K562 (cell line): Measurements from ENCODE around the gene CAMK1D. TPM values are rescaled to one million over a fixed set of nuclear protein-coding genes. Genes with fewer than 3 reads are reported as not detected.

ENCODE experiments used
- ATAC-seq: fragments of 200-7000 bp; cut with Tn5 transposase; 3 replicates; pipeline ENCODE4 v1.9.1; 2020; ENCODE audit warnings: moderate library complexity
- BruUV-seq: library from RNA; stranded (reverse); fragments of 400-500 nt; replicated peaks from 2 replicates; lab custom pipeline; 2021; lab: Mats Ljungman, UMichigan
- CTCF ChIA-PET: fragments of 300-600 bp; formaldehyde crosslinking; extraction: SDS; loops from one replicate; lab custom pipeline; 2021; ENCODE audit warnings: low intra/inter-chr PET ratio; lab: Yijun Ruan, JAX
- POLR2A ChIA-PET: fragments of 300-600, 350-650 bp; sonication (Branson Sonifier 250); formaldehyde crosslinking; extraction: SDS; loops from one replicate; lab custom pipeline; 2021; ENCODE audit warnings: antibody characterized with exemption, inconsistent platforms; lab: Yijun Ruan, JAX
- DNase-seq, 4 experiments: peaks; one replicate each; pipeline versions ENCODE4 v3.0.0 to v3.0.0-alpha.2; 2011 to 2018; ENCODE audit warnings: low spot score in 3 of 4, mixed read lengths in 3 of 4; ENCODE audit errors: extremely low read depth in 1 of 4
- FAIRE-seq: peaks from 2 replicates; lab custom pipeline; 2011; peaks lifted over from hg19 to GRCh38; lab: Jason Lieb, UNC
- H2AFZ ChIP-seq: 2 replicates; pipeline ENCODE4 v1.6.0; 2011; ENCODE audit warnings: low read depth, low read length, control low read depth, inconsistent platforms
- H3K27ac ChIP-seq: fragments of 200-600 bp; 3 replicates; pipeline ENCODE4 v1.8.0; 2011; ENCODE audit warnings: low read depth, mild to moderate bottlenecking, control low read depth, inconsistent platforms, low read length, moderate library complexity, mixed read lengths; ENCODE audit errors: extremely low read depth
- H3K27me3 ChIP-seq, 2 experiments: fragments of 300-600 bp in 1 of 2; 2 replicates in 1 of 2; 3 replicates in 1 of 2; pipeline versions ENCODE4 v1.6.0 to v1.8.0; 2011; ENCODE audit warnings: inconsistent platforms in 2 of 2, low read length in 2 of 2, mild to moderate bottlenecking in 1 of 2, mixed read lengths in 1 of 2, moderate library complexity in 1 of 2; ENCODE audit not compliant: control insufficient read depth in 2 of 2, insufficient read depth in 2 of 2
- H3K36me3 ChIP-seq: fragments of 300-600 bp; 3 replicates; pipeline ENCODE4 v1.8.0; 2011; ENCODE audit warnings: mild to moderate bottlenecking, low read length, inconsistent platforms; ENCODE audit not compliant: control insufficient read depth, insufficient read depth
- H3K4me1 ChIP-seq, 2 experiments: fragments of 200-600 bp in 1 of 2; replicated peaks in 1 of 2; 2 replicates in 1 of 2; 3 replicates in 1 of 2; pipeline versions ENCODE4 v1.5.1 to v1.8.0; 2011; ENCODE audit warnings: inconsistent platforms in 2 of 2, low read length in 2 of 2, mild to moderate bottlenecking in 1 of 2, mixed read lengths in 1 of 2, moderate library complexity in 1 of 2; ENCODE audit not compliant: control insufficient read depth in 2 of 2, insufficient read depth in 2 of 2
- H3K4me2 ChIP-seq: 2 replicates; pipeline ENCODE4 v1.6.1; 2011; ENCODE audit warnings: low read length, control low read depth, inconsistent platforms, mixed read lengths; ENCODE audit not compliant: insufficient read depth
- H3K4me3 ChIP-seq: fragments of 200-600 bp; sonication (generic), shearing (Covaris generic); 2 replicates; pipeline ENCODE4 v1.5.1; 2016; ENCODE audit warnings: control low read depth, inconsistent platforms
- H3K79me2 ChIP-seq: fragments of 200-600 bp; 3 replicates; pipeline ENCODE4 v1.8.0; 2011; ENCODE audit warnings: low read length, inconsistent platforms; ENCODE audit not compliant: control insufficient read depth, insufficient read depth
- H3K9ac ChIP-seq, 2 experiments: 2 replicates each; pipeline versions ENCODE4 v1.6.0 to v1.6.1; 2011; ENCODE audit warnings: low read depth in 2 of 2, low read length in 2 of 2, control low read depth in 1 of 2, inconsistent platforms in 1 of 2, mild to moderate bottlenecking in 1 of 2, mixed read lengths in 1 of 2; ENCODE audit not compliant: insufficient read depth in 1 of 2
- H3K9me1 ChIP-seq: one replicate; pipeline ENCODE4 v1.6.0; 2011; ENCODE audit warnings: inconsistent platforms, mild to moderate bottlenecking, low read length, moderate library complexity; ENCODE audit not compliant: control insufficient read depth, insufficient read depth
- H3K9me3 ChIP-seq: replicated peaks from 2 replicates; pipeline ENCODE4 v1.5.1; 2011; ENCODE audit warnings: low read depth, low read length, inconsistent platforms; ENCODE audit not compliant: control insufficient read depth, insufficient read depth
- H4K20me1 ChIP-seq: replicated peaks from 2 replicates; pipeline ENCODE4 v1.6.1; 2011; ENCODE audit warnings: low read length, inconsistent platforms, mixed read lengths; ENCODE audit not compliant: control insufficient read depth, insufficient read depth
- FOXA3 ChIP-seq, 2 experiments: fragments of 450-650 bp in 1 of 2; sonication (generic) in 1 of 2; formaldehyde crosslinking; IDR thresholded peaks in 1 of 2; conservative IDR thresholded peaks in 1 of 2; 2 replicates each; pipeline versions ENCODE4 v1.4.0 to v1.8.0; 2020 to 2022; ENCODE audit warnings: mild to moderate bottlenecking in 2 of 2, missing genetic modification reagents in 1 of 2
- IRF1 ChIP-seq: sonication (generic); formaldehyde crosslinking; IDR thresholded peaks from 2 replicates; pipeline ENCODE4 v1.8.0; 2022; ENCODE audit warnings: missing genetic modification reagents, mild to moderate bottlenecking, borderline replicate concordance
- NCOR1 ChIP-seq: fragments of 450-650 bp; IDR thresholded peaks from 2 replicates; pipeline ENCODE4 v1.6.1; 2016; ENCODE audit warnings: mild to moderate bottlenecking, moderate library complexity
- NR2F6 ChIP-seq: fragments of 450-650 bp; formaldehyde crosslinking; IDR thresholded peaks from 2 replicates; pipeline ENCODE4 v1.4.0; 2020; ENCODE audit warnings: mild to moderate bottlenecking
- PCBP2 ChIP-seq: fragments of 200-400 bp; formaldehyde crosslinking; IDR thresholded peaks from 2 replicates; pipeline ENCODE4 v1.6.1; 2018; ENCODE audit warnings: low read length, low read depth, mild to moderate bottlenecking, moderate library complexity; ENCODE audit not compliant: poor library complexity, severe bottlenecking
- PHF20 ChIP-seq: fragments of 450-650 bp; IDR thresholded peaks from 2 replicates; pipeline ENCODE4 v1.6.1; 2018; ENCODE audit not compliant: partially characterized antibody
- PREB ChIP-seq: sonication (generic); formaldehyde crosslinking; IDR thresholded peaks from 2 replicates; pipeline ENCODE4 v1.8.1; 2023; ENCODE audit warnings: mild to moderate bottlenecking, missing genetic modification reagents
- SOX6 ChIP-seq: fragments of 450-650 bp; IDR thresholded peaks from 2 replicates; pipeline ENCODE4 v1.6.1; 2014; ENCODE audit warnings: mild to moderate bottlenecking
- STAT6 ChIP-seq: sonication (generic); formaldehyde crosslinking; IDR thresholded peaks from 2 replicates; pipeline ENCODE4 v1.8.1; 2023; ENCODE audit warnings: mild to moderate bottlenecking, missing genetic modification reagents
- THRA ChIP-seq: fragments of 450-650 bp; IDR thresholded peaks from 2 replicates; pipeline ENCODE4 v1.6.1; 2017; ENCODE audit warnings: mild to moderate bottlenecking, moderate library complexity
- ZBTB9 ChIP-seq: fragments of 450-650 bp; formaldehyde crosslinking; IDR thresholded peaks from 2 replicates; pipeline ENCODE4 v1.4.0; 2020; ENCODE audit warnings: mild to moderate bottlenecking, moderate library complexity
- ZNF354B ChIP-seq: fragments of 250-450 bp; sonication (Bioruptor Pico); IDR thresholded peaks from 2 replicates; pipeline ENCODE4 v1.4.0; 2020
- ZNF639 ChIP-seq, 2 experiments: fragments of 200-800 bp in 1 of 2; sonication (Bioruptor generic) in 1 of 2; sonication (generic) in 1 of 2; formaldehyde crosslinking in 1 of 2; IDR thresholded peaks in 1 of 2; conservative IDR thresholded peaks in 1 of 2; 2 replicates each; pipeline versions ENCODE4 v1.5.0 to v1.6.1; 2016 to 2020; ENCODE audit warnings: missing compliant biosample characterization in 1 of 2, missing genetic modification characterization in 1 of 2, missing genetic modification reagents in 1 of 2
- WGBS: fragments of 100-300 bp; shearing (Covaris generic); methylation state at CpG from one replicate; pipeline ENCODE4 v1.1.6; 2016; ENCODE audit warnings: low coverage, mixed read lengths; ENCODE audit not compliant: insufficient coverage; ENCODE audit errors: missing lambda C conversion rate; 5-methylcytosine and 5-hydroxymethylcytosine counted together
- in situ Hi-C: fragments of 300-500 bp; cut with MboI; formaldehyde crosslinking; loops from 4 replicates; pipeline ENCODE4 v1.15.0; 2018; ENCODE audit warnings: inconsistent platforms, mixed read lengths
- intact Hi-C: fragments of 100-400 bp; cut with micrococcal nuclease; formaldehyde crosslinking; loops from 2 replicates; pipeline ENCODE4 v1.14.2; 2022
- polyA plus RNA-seq, 8 experiments: library from polyadenylated mRNA; depleted of rRNA in 4 of 8; stranded (reverse) in 5 of 8; unstranded in 3 of 8; fragments of >200 nt; fragmentation: Nextera tagmentation in 2 of 8; fragmentation: Illumina TruSeq in 1 of 8; extraction: Ambion mirVana in 2 of 8; extraction: Trizol in 1 of 8; gene quantifications; 2 replicates each; pipeline versions ENCODE4 v1.2.1 to v1.2.3, GENCODE V29; 2011 to 2014; ENCODE audit warnings: inconsistent platforms in 1 of 8, missing spikeins in 1 of 8
- total RNA-seq, 7 experiments: library from RNA; depleted of rRNA in 6 of 7; stranded (reverse); fragments of >200 nt in 6 of 7; fragmentation: Illumina TruSeq in 2 of 7; extraction: Trizol in 2 of 7; gene quantifications; 2 replicates each; pipeline versions ENCODE4 v1.2.1 to v1.2.3, GENCODE V29; 2011 to 2021; ENCODE audit warnings: low replicate concordance in 1 of 7

CAMK1D gene
- total and polyA plus RNA-seq, 9 of the 15 experiments (the other 6 are each of a cell fraction or from before 2014, with no cell fraction given), result 0.12 to 0.24 (median 0.20) TPM; not detected in 5

- FAIRE-seq (no peak), DNase-seq (no peak), ATAC-seq (no peak)
- no peak overlapping the region for H3K27ac ChIP-seq
- no peaks in the 10 kb centered on the region for H3K9me1 ChIP-seq
- no peak overlapping the region for H3K9ac ChIP-seq
- in situ Hi-C loops (no loop called here), intact Hi-C loops (no loop called here)
- H2AFZ ChIP-seq, result no peak overlapping the region
- no peaks in the 10 kb centered on the region for H3K4me1 ChIP-seq
- 0% methylated on average over 5 of the region's 5 CpGs for WGBS
- H3K4me3 ChIP-seq, result no peak overlapping the region
- H3K36me3 ChIP-seq, result no peaks in the 10 kb centered on the region
- H3K4me2 ChIP-seq, result no peak overlapping the region
- no peaks in the 10 kb centered on the region for H3K9me3 ChIP-seq
- no peaks in the 10 kb centered on the region for H3K79me2 ChIP-seq
- ChIA-PET POLR2A (interaction anchor here (0.6 kb wide), 2 partner anchors 9 to 276 kb away, joined by 3 read pairs; no protein-coding TSS in a partner anchor), CTCF (no interaction called here)
- TF ChIP-seq ZNF354B (CRISPR knock-in tag) (no peak), SOX6 (no peak), IRF1 (CRISPR knock-in tag) (no peak), NCOR1 (no peak), ZBTB9 (CRISPR knock-in tag) (no peak), PREB (CRISPR knock-in tag) (no peak), STAT6 (no peak), NR2F6 (CRISPR knock-in tag) (no peak), PHF20 (no peak), THRA (no peak), FOXA3 (CRISPR knock-in tag; conservative IDR thresholded peaks at IDR 0.05 in 1 of 2, IDR thresholded peaks at IDR 0.05 in 1 of 2) (no peak), ZNF639 (CRISPR knock-in tag; conservative IDR thresholded peaks at IDR 0.05 in 1 of 2, IDR thresholded peaks at IDR 0.05 in 1 of 2) (no peak), PCBP2 (no peak)
- H4K20me1 ChIP-seq, result no peaks in the 10 kb centered on the region
- BruUV-seq, result no TSS peak
- H3K27me3 ChIP-seq, result peaks cover 7 to 60% of the 10 kb centered on the region in 2 experiments; a peak in 4 of 5 replicates
Observed at GRCh38 chr10:12471135-12471534, 121.8 kb downstream of the CAMK1D start.
